ENCODE data around the gene SORCS3. TPM values are rescaled to one million over a fixed set of nuclear protein-coding genes. Genes with fewer than 3 reads are reported as not detected.

Gene SORCS3
- total RNA-seq, 2 donors from 2014 or later = not detected

- Histone ChIP-seq H3K36me3 (replicated peaks in 1 of 2; ENCODE audit: insufficient read depth in 1 of 2, low read depth in 2 of 2) (no peaks in the 10 kb centered on the region), H3K27me3 (no peaks in the 10 kb centered on the region), H3K9me3 (no peaks in the 10 kb centered on the region), H3K4me1 (no peaks in the 10 kb centered on the region), H3K4me3 (no peak overlapping the region), H3K27ac (no peak overlapping the region)
- no peak for DNase-seq
- TF ChIP-seq CTCF (IDR thresholded peaks at IDR 0.05) = no peak
- intact Hi-C loops (cut with DNase I) = no loop called here
- 40 to 43% methylated on average over 6 of the region's 6 CpGs for WGBS, 2 donors
- ATAC-seq = no peak
These were observed 382.4 kb downstream of the SORCS3 start for GRCh38 chr10:105023211-105024111.

GRCh38 chr10:105024184-105024583, 383.1 kb downstream of the SORCS3 start:
- ATAC-seq (no peak), DNase-seq (no peak)
- H3K9me3 ChIP-seq = no peaks in the 10 kb centered on the region
- no peaks in the 10 kb centered on the region for H3K27me3 ChIP-seq
- H3K4me1 ChIP-seq = no peaks in the 10 kb centered on the region
- H3K27ac ChIP-seq = no peak overlapping the region
- intact Hi-C loops (cut with DNase I) = no loop called here
- no peak overlapping the region for H3K4me3 ChIP-seq
- TF ChIP-seq POLR2A (IDR thresholded peaks at IDR 0.05) (no peak), CTCF (IDR thresholded peaks at IDR 0.05) (no peak)
- no peaks in the 10 kb centered on the region for H3K36me3 ChIP-seq (replicated peaks in 1 of 2; ENCODE audit: insufficient read depth in 1 of 2, low read depth in 2 of 2)

- WGBS, 2 donors = 47 to 78% methylated on average over 1 of the region's 1 CpG
- DNase-seq = no peak
- Histone ChIP-seq H3K4me1 (no peaks in the 10 kb centered on the region), H3K27ac (no peak overlapping the region), H3K4me3 (no peak overlapping the region), H3K27me3 (no peaks in the 10 kb centered on the region), H3K9me3 (no peaks in the 10 kb centered on the region), H3K36me3 (replicated peaks in 1 of 2; ENCODE audit: insufficient read depth in 1 of 2, low read depth in 2 of 2) (no peaks in the 10 kb centered on the region)
- TF ChIP-seq POLR2A (IDR thresholded peaks at IDR 0.05) = no peak
- no peak for TF ChIP-seq CTCF (IDR thresholded peaks at IDR 0.05)
- intact Hi-C loops (cut with DNase I) = no loop called here
- ATAC-seq = no peak
These were observed 384.0 kb downstream of the SORCS3 start for GRCh38 chr10:105025092-105025491.

GRCh38 chr10:105026566-105026965, 385.5 kb downstream of the SORCS3 start:
- Histone ChIP-seq H3K4me1 (no peaks in the 10 kb centered on the region), H3K4me3 (no peak overlapping the region), H3K27ac (no peak overlapping the region), H3K9me3 (no peaks in the 10 kb centered on the region), H3K27me3 (no peaks in the 10 kb centered on the region), H3K36me3 (replicated peaks in 1 of 2; ENCODE audit: insufficient read depth in 1 of 2, low read depth in 2 of 2) (no peaks in the 10 kb centered on the region)
- 74 to 83% methylated on average over 5 of the region's 5 CpGs for WGBS, 2 donors
- TF ChIP-seq POLR2A (IDR thresholded peaks at IDR 0.05) (no peak), CTCF (IDR thresholded peaks at IDR 0.05) (no peak)
- no peak for DNase-seq
- intact Hi-C loops (cut with DNase I) = no loop called here
- no peak for ATAC-seq

GRCh38 chr10:105029286-105029685, 388.2 kb downstream of the SORCS3 start:
- Histone ChIP-seq H3K4me1 (no peaks in the 10 kb centered on the region), H3K27ac (no peak overlapping the region), H3K27me3 (no peaks in the 10 kb centered on the region), H3K36me3 (replicated peaks in 1 of 2; ENCODE audit: insufficient read depth in 1 of 2, low read depth in 2 of 2) (no peaks in the 10 kb centered on the region), H3K4me3 (no peak overlapping the region), H3K9me3 (no peaks in the 10 kb centered on the region)
- ATAC-seq (no peak), DNase-seq (no peak)
- TF ChIP-seq POLR2A (IDR thresholded peaks at IDR 0.05) (no peak), CTCF (IDR thresholded peaks at IDR 0.05) (no peak)
- WGBS, 2 donors = 58 to 65% methylated on average over 1 of the region's 1 CpG
- intact Hi-C loops (cut with DNase I) = no loop called here

Measured in body of pancreas (tissue), 4 donors.